Right lobe of liver (tissue), 6 donors: ENCODE data around the gene DIRAS2. TPM values are rescaled to one million over a fixed set of nuclear protein-coding genes. Genes with fewer than 3 reads are reported as not detected.

ENCODE experiments used
- ATAC-seq, 4 donors: fragments of 200-7000 bp; cut with Tn5 transposase; one replicate each; pipeline ENCODE4 v1.9.1; 2020; ENCODE audit warnings: mild to moderate bottlenecking in 4 of 4, moderate library complexity in 4 of 4
- DNase-seq, 3 donors: peaks; one replicate each; pipeline ENCODE4 v3.0.0-alpha.2; 2020
- H3K27ac ChIP-seq, 3 donors: fragments of 200-600 bp; one replicate each; pipeline ENCODE4 v1.8.0; 2022
- H3K27me3 ChIP-seq, 2 donors: fragments of 200-600 bp; one replicate each; pipeline ENCODE4 v1.8.0; 2022
- H3K36me3 ChIP-seq, 4 donors: fragments of 200-600 bp; sonication (generic) in 1 of 4; one replicate each; pipeline versions ENCODE4 v1.5.1 to v1.8.0; 2017 to 2022; ENCODE audit warnings: control low read depth in 1 of 4
- H3K4me1 ChIP-seq, 4 donors: fragments of 200-600 bp; sonication (generic) in 1 of 4; one replicate each; pipeline versions ENCODE4 v1.5.1 to v1.8.0; 2017 to 2022; ENCODE audit warnings: control low read depth in 1 of 4
- H3K4me3 ChIP-seq, 3 donors: fragments of 200-600 bp; one replicate each; pipeline ENCODE4 v1.8.0; 2022
- H3K9me3 ChIP-seq, 4 donors: fragments of 200-600 bp; sonication (generic) in 1 of 4; one replicate each; pipeline versions ENCODE4 v1.5.1 to v1.8.0; 2017 to 2022; ENCODE audit warnings: control low read depth in 1 of 4
- CTCF ChIP-seq, 4 donors: fragments of 200-600 bp in 3 of 4; fragments of 450-650 bp in 1 of 4; IDR thresholded peaks; one replicate each; pipeline versions ENCODE4 v1.5.1 to v1.8.0; 2016 to 2022; ENCODE audit warnings: antibody characterized with exemption in 4 of 4, mild to moderate bottlenecking in 2 of 4
- POLR2A ChIP-seq: fragments of 450-650 bp; IDR thresholded peaks from one replicate; pipeline ENCODE4 v1.6.1; 2017; ENCODE audit warnings: antibody characterized with exemption, mild to moderate bottlenecking
- WGBS: methylation state at CpG from one replicate; pipeline ENCODE4 v1.1.6; 2018; ENCODE audit warnings: low coverage, low lambda C conversion rate; ENCODE audit not compliant: insufficient coverage; ENCODE audit errors: missing lambda C conversion rate; 5-methylcytosine and 5-hydroxymethylcytosine counted together
- intact Hi-C, 2 donors: fragments of 100-400 bp; cut with DNase I; formaldehyde crosslinking; loops; one replicate each; pipeline versions ENCODE4 v1.11.2 to v1.14.1; 2022
- total RNA-seq, 6 experiments: library from RNA; depleted of rRNA in 2 of 6; stranded (reverse); fragments of >200 nt in 2 of 6; fragmentation: NEBNext Ultra II Directional in 3 of 6; extraction: Animal tissue kit (Norgen Biotek cat#: 25700) in 3 of 6; gene quantifications; one replicate each; pipeline versions ENCODE4 v1.1.0 to v1.2.4, GENCODE V29; 2016 to 2023
- donor health status: DM: no; HTN: yes; CAD: no.
- donor health status: DM: no; HTN: no; CAD: no.
- donor health status: DM: no; HTN: no; CAD: no.
- donor health status: DM: no; HTN: yes; CAD: no.
- donor health status: DM: no; HTN: yes; CAD: no.

DIRAS2 gene
- total RNA-seq, 6 experiments from 2014 or later, result 0.11 to 2.2 (median 0.47) TPM; not detected in 1

GRCh38 chr9:90640361-90640760 is 2.3 kb downstream of the DIRAS2 start:
- Histone ChIP-seq H3K36me3 (no peaks in the 10 kb centered on the region), H3K4me1 (peaks cover 0 to 4% (median 0%) of the 10 kb centered on the region in 4 donors), H3K27me3 (no peaks in the 10 kb centered on the region), H3K9me3 (no peaks in the 10 kb centered on the region), H3K4me3 (no peak overlapping the region), H3K27ac (no peak overlapping the region)
- DNase-seq (no peak), ATAC-seq (no peak)
- 93% methylated on average over 2 of the region's 2 CpGs for WGBS
- no peak for TF ChIP-seq CTCF (IDR thresholded peaks at IDR 0.05)
- no peak for TF ChIP-seq POLR2A
- intact Hi-C loops, result no loop called here

- no peak overlapping the region for H3K27ac ChIP-seq
- H3K36me3 ChIP-seq, result no peaks in the 10 kb centered on the region
- H3K4me3 ChIP-seq, result no peak overlapping the region
- ATAC-seq, result no peak
- TF ChIP-seq POLR2A, result no peak
- TF ChIP-seq CTCF (IDR thresholded peaks at IDR 0.05), result no peak
- 83% methylated on average over 7 of the region's 7 CpGs for WGBS
- DNase-seq, result no peak
- H3K4me1 ChIP-seq, result no peaks in the 10 kb centered on the region
- no peaks in the 10 kb centered on the region for H3K9me3 ChIP-seq
- intact Hi-C loops, result no loop called here
- no peaks in the 10 kb centered on the region for H3K27me3 ChIP-seq
These were observed 5.0 kb downstream of the DIRAS2 start for GRCh38 chr9:90637626-90638025.

DNA sequence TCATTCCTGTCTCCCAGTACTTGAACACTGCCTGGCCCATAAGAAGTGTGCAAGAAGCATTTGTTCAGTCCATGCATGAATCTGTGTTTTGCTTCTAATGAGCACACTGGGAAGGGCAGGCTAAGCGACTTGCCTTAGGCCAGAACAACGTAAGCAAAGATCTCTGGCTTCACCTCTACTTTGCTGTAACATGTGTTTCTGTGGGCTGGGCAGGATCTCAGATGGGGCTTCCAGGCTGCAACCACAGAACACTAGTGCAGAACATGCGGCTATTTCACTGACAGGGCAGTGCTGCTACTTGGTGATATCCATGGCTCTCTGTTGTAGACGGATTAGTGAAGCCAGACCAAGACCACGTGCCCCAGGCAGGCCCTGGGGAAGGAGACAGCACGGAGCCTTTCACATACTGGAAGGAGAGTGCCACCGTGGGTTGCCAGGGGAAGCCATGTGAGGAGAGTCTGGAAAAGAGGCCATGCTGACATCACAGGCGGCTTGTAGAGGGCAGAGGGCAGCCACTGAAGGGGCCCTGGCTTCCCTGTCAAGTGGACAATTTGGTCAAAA is 9.9 kb downstream of the DIRAS2 start:
- ATAC-seq (no peak), DNase-seq (no peak)
- H3K4me1 ChIP-seq, result no peaks in the 10 kb centered on the region
- H3K9me3 ChIP-seq, result no peaks in the 10 kb centered on the region
- H3K27me3 ChIP-seq, result no peaks in the 10 kb centered on the region
- no peaks in the 10 kb centered on the region for H3K36me3 ChIP-seq
- no peak overlapping the region for H3K27ac ChIP-seq
- TF ChIP-seq CTCF (IDR thresholded peaks at IDR 0.05) (no peak), POLR2A (no peak)
- H3K4me3 ChIP-seq, result no peak overlapping the region
- intact Hi-C loops, result no loop called here
- 71% methylated on average over 5 of the region's 8 CpGs for WGBS

DNA sequence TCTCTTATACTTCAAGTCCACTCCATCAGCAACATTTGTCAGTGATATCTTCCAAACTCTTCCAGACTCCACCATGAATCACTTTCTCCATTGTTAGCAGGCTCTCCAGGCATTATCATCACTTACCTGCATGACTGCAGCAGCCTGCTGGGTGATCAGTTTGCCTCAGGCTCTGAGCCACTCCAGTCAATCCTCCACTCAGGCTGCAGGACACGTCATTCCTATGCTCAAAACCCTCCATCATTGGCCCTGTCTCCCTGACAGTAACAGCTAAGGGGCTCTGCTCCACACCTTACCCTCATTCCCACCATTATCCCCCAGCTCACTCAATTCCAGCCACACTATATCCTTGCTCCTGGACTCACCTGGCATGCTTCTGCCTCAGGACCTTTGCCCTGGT is 10.7 kb downstream of the DIRAS2 start:
- WGBS, result 70% methylated on average over 1 of the region's 1 CpG
- ATAC-seq (no peak), DNase-seq (no peak)
- no peak overlapping the region for H3K27ac ChIP-seq
- intact Hi-C loops, result no loop called here
- no peaks in the 10 kb centered on the region for H3K36me3 ChIP-seq
- no peaks in the 10 kb centered on the region for H3K27me3 ChIP-seq
- no peak overlapping the region for H3K4me3 ChIP-seq
- H3K4me1 ChIP-seq, result no peaks in the 10 kb centered on the region
- TF ChIP-seq CTCF (IDR thresholded peaks at IDR 0.05) (no peak), POLR2A (no peak)
- H3K9me3 ChIP-seq, result no peaks in the 10 kb centered on the region

GRCh38 chr9:90629991-90630390 is 12.6 kb downstream of the DIRAS2 start:
- no peak overlapping the region for H3K4me3 ChIP-seq
- no peaks in the 10 kb centered on the region for H3K27me3 ChIP-seq
- no peaks in the 10 kb centered on the region for H3K36me3 ChIP-seq
- no peaks in the 10 kb centered on the region for H3K4me1 ChIP-seq
- H3K9me3 ChIP-seq, result no peaks in the 10 kb centered on the region
- 71% methylated on average over 3 of the region's 3 CpGs for WGBS
- DNase-seq (no peak), ATAC-seq (no peak)
- intact Hi-C loops, result no loop called here
- TF ChIP-seq POLR2A, result no peak
- TF ChIP-seq CTCF (IDR thresholded peaks at IDR 0.05), result no peak
- H3K27ac ChIP-seq, result no peak overlapping the region
